Measurements from ENCODE around the gene MAP4K3. TPM values are rescaled to one million over a fixed set of nuclear protein-coding genes. Genes with fewer than 3 reads are reported as not detected.

Gene MAP4K3
- total and polyA plus RNA-seq, 2 of the 4 experiments (the other 2 are of a cell fraction): 13.2 to 32.6 TPM

DNA sequence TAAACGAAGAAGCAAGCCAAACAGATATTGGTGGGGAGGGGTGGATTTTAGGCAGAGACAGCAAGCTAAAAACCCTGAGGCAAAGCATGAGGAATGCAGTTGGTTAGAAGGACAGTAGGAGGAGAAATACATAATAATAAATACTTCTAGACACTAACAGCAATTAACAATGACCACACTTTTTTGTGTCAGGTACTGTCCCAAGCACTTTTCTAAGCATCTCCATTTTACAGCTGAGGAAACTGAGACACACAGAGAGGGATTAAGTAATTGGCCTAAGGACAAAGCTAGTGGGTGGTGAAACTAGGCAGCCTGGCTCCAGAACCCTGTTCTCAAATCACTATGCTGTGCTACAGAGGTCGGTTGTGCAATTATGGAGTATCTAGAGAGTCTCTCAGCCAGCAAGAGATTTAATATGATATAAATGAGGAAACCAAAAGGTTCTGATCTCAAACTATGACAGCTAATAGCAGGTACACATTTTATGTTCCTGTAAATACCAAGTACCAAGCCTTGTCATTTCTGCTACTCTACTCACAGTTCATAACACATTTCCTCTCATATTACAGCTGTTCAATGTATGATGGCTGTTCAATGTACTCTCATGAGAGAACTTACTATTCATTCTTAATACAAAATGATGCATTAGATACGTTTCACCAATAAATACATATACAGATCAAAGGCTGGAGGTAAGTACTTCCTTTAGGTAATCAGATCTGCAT lies 5.3 kb downstream of the MAP4K3 start:
- H3K36me3 ChIP-seq (ENCODE audit: control insufficient read depth, insufficient read depth, low read length): no peaks in the 10 kb centered on the region
- ATAC-seq (ENCODE audit: low read depth): peak; percentile 31
- H3K4me1 ChIP-seq (ENCODE audit: control insufficient read depth, insufficient read depth, low read length): peaks cover 14% of the 10 kb centered on the region
- H3K4ac ChIP-seq (ENCODE audit: low read depth, low read length): peak overlapping the region; percentile 38; the same call in 1 of the 2 replicates
- peak overlapping the region; percentile 5; the same call in 1 of the 2 replicates for H2BK120ac ChIP-seq (ENCODE audit: low read depth, low read length)
- no peaks in the 10 kb centered on the region for H3K27me3 ChIP-seq (ENCODE audit: control insufficient read depth, insufficient read depth, low read length)
- peak overlapping the region; percentile 57; the same call in 1 of the 2 replicates for H3K9ac ChIP-seq (ENCODE audit: low read depth, low read length)
- no peak overlapping the region for H2BK15ac ChIP-seq (ENCODE audit: low read depth, low read length)
- in situ Hi-C loops (cut with MboI; ENCODE audit: low sequenced_read_pairs) (no loop called here), intact Hi-C loops (cut with micrococcal nuclease) (loop anchor here (5.0 to 10.0 kb wide), 2 partner anchors 34 to 127 kb away; no protein-coding TSS in a partner anchor), dilution Hi-C loops (cut with HindIII; ENCODE audit: low sequenced_read_pairs, unreplicated experiment) (no loop called here)
- peak overlapping the region; percentile 37; the same call in 1 of the 2 replicates for H2AK5ac ChIP-seq (ENCODE audit: low read depth, low read length)
- H2AK9ac ChIP-seq (replicated peaks; ENCODE audit: low read depth, low read length, poor library complexity): no peak overlapping the region
- 0 out of 2 replicates have a peak overlapping the region, but pooled peaks have one; percentile 49 for H3K14ac ChIP-seq (replicated peaks; ENCODE audit: low read depth, low read length)
- no CpG with 5 or more reads among the region's 3 CpGs for WGBS, 2 experiments (ENCODE audit: extremely low coverage in 2 of 2, insufficient read length in 1 of 2)
- H3K4me2 ChIP-seq (ENCODE audit: low read depth, low read length): peak overlapping the region; percentile 58
- H2BK20ac ChIP-seq (ENCODE audit: low read depth, low read length): no peak overlapping the region
- H4K20me1 ChIP-seq (ENCODE audit: insufficient read depth, low read length): peaks cover 78% of the 10 kb centered on the region
- no peak overlapping the region for H3K18ac ChIP-seq (ENCODE audit: low read depth, low read length)
- H3K23ac ChIP-seq (ENCODE audit: low read depth, low read length): peak overlapping the region; percentile 49
- DNase-seq: peak; percentile 45
- BruUV-seq (replicated peaks): no TSS peak
- H2AFZ ChIP-seq (replicated peaks; ENCODE audit: low read length, poor library complexity): no peak overlapping the region
- H4K5ac ChIP-seq (ENCODE audit: low read depth, low read length): no peak overlapping the region
- peak overlapping the region; percentile 31 for H2BK5ac ChIP-seq (ENCODE audit: low read depth, low read length, poor library complexity, severe bottlenecking)
- ChIA-PET CTCF (interaction anchor here (0.7 to 1.1 kb wide), 2 partner anchors 52 to 53 kb away, joined by 3 read pairs; no protein-coding TSS in a partner anchor), POLR2A (ENCODE audit: unreplicated experiment) (interaction anchor here (0.7 kb wide), 1 partner anchor 49 kb away, joined by 3 read pairs; no protein-coding TSS in a partner anchor)
- no peak overlapping the region for H4K91ac ChIP-seq (ENCODE audit: insufficient read depth, low read depth, low read length)
- H3K27ac ChIP-seq (ENCODE audit: insufficient read depth, low read length): peak overlapping the region; percentile 44; the same call in 1 of the 2 replicates
- H3K9me3 ChIP-seq (ENCODE audit: control insufficient read depth, insufficient read depth, low read length): no peaks in the 10 kb centered on the region
- TF ChIP-seq POLR2A (IDR thresholded peaks at IDR 0.05; ENCODE audit: low read depth, low read length) (no peak), CEBPB (IDR thresholded peaks at IDR 0.05; ENCODE audit: low read depth, low read length) (peak; percentile 74)
- H4K8ac ChIP-seq (ENCODE audit: low read depth in 2 of 2, low read length in 2 of 2): 0 out of 4 replicates have a peak overlapping the region, but pooled peaks of 1 of the 2 experiments have one; percentile 24
- no peak overlapping the region for H3K56ac ChIP-seq (ENCODE audit: extremely low read depth, insufficient read depth, low read length)
- peaks cover 11% of the 10 kb centered on the region; the same call in 1 of the 2 replicates for H3K9me1 ChIP-seq (ENCODE audit: insufficient read depth, low read length)
- no peak overlapping the region for H3K4me3 ChIP-seq (ENCODE audit: insufficient read depth, low read depth, low read length)
- peaks cover 0 to 45% of the 10 kb centered on the region in 2 experiments; a peak in 2 of 4 replicates for H3K79me1 ChIP-seq (ENCODE audit: low read depth in 1 of 2, low read length in 2 of 2)

All from IMR-90 (cell line).